Activated T-helper 17 cell treated with anti-CD3 and anti-CD28 coated beads, Interleukin-2, amount 50 U/mL, for 72 hours (primary cell): ENCODE data around the gene VWF. TPM values are rescaled to one million over a fixed set of nuclear protein-coding genes. Genes with fewer than 3 reads are reported as not detected.
"Not testable (repeated sequence)": the region's sequence is repeated elsewhere in the genome, so short reads cannot be mapped to it uniquely, and the experiment has no call there.

Experiments used
- ATAC-seq: fragments of 150-1000 bp; cut with Tn5 transposase; replicated peaks from 2 replicates; pipeline ENCODE4 v1.10.0; 2021; ENCODE audit warnings: mild to moderate bottlenecking, moderate library complexity
- H3K27ac Mint-ChIP-seq: one replicate; pipeline ENCODE4 v1.8.0; 2022; ENCODE audit warnings: mixed read lengths
- H3K27me3 Mint-ChIP-seq: one replicate; pipeline ENCODE4 v1.8.0; 2022; ENCODE audit warnings: mixed read lengths
- H3K36me3 Mint-ChIP-seq: one replicate; pipeline ENCODE4 v1.8.0; 2022; ENCODE audit warnings: low read depth, mild to moderate bottlenecking, mixed read lengths
- H3K4me1 Mint-ChIP-seq: one replicate; pipeline ENCODE4 v1.8.0; 2022; ENCODE audit warnings: mixed read lengths
- H3K4me3 Mint-ChIP-seq: one replicate; pipeline ENCODE4 v1.8.0; 2022; ENCODE audit warnings: mild to moderate bottlenecking, mixed read lengths
- H3K9me3 Mint-ChIP-seq: one replicate; pipeline ENCODE4 v1.8.0; 2022; ENCODE audit warnings: mixed read lengths
- total RNA-seq, 2 donors: library from RNA; stranded (reverse); gene quantifications; one replicate each; pipeline ENCODE4 v1.2.3, GENCODE V29; 2022

The VWF gene
- total RNA-seq, 2 donors from 2014 or later, result 0.04 to 0.08 TPM

DNA sequence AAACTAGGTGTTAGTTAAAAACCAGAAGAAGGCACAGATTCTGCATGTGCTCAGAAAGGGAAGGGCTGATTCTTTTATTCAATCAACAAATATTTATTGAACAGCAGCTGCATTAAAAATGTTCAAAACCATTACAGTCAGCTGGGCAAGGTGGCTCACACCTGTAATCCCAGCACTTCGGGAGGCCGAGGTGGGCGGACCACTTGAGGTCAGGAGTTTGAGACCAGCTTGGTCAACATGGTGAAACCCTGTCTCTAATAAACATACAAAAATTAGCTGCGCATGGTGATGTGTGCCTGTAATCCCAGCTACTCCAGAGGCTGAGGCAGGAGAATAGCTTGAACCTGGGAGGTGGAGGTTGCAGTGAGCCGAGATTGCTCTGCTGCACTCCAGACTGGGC, 22.4 kb downstream of the VWF start:
- H3K4me1 Mint-ChIP-seq, ATAC-seq, H3K27ac Mint-ChIP-seq, H3K36me3 Mint-ChIP-seq, H3K4me3 Mint-ChIP-seq, H3K9me3 Mint-ChIP-seq: not testable (repeated sequence)
- H3K27me3 Mint-ChIP-seq, result peaks cover 12% of the 10 kb centered on the region

DNA sequence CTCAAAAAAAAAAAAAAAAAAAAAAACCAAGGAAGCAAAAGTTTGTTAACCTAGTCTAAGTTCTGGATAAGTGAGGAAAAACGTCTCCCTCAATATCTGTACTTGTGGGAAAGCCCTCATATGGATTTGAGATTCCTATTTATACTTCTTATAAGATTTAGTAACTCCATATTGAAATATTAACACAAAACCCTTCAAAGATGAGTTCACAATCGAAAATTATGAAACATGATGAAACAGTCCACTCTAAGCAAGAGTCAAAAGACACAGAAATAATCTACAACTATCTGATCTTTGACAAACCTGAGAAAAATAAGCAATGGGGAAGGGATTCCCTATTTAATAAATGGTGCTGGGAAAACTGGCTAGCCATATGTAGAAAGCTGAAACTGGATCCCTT, 25.2 kb downstream of the VWF start:
- no peaks in the 10 kb centered on the region for H3K4me1 Mint-ChIP-seq
- no peak overlapping the region for H3K27ac Mint-ChIP-seq
- H3K36me3 Mint-ChIP-seq, result no peaks in the 10 kb centered on the region
- no peak for ATAC-seq
- peaks cover 27% of the 10 kb centered on the region for H3K27me3 Mint-ChIP-seq
- no peak overlapping the region for H3K4me3 Mint-ChIP-seq
- no peaks in the 10 kb centered on the region for H3K9me3 Mint-ChIP-seq

DNA sequence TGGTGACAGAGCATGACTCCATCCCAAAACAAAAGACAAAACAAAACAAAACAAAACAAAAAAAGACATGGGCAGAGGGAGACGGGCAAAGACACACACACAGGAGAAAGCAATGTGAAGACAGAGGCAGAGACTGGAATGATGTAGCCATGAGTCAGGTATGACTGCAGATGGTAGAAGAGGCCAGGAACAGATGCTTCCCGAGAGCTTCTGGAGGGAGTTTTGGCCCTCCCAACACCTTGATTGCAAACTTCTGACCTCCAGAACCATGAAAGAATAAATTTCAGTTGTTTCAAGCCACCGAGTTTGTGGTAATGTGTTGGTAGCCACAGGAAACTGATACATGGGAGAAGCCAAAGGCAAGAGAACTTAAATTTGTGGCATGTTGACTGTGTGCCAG, 27.1 kb downstream of the VWF start:
- no peaks in the 10 kb centered on the region for H3K4me1 Mint-ChIP-seq
- H3K4me3 Mint-ChIP-seq, result no peak overlapping the region
- H3K27ac Mint-ChIP-seq, result no peak overlapping the region
- no peak for ATAC-seq
- H3K9me3 Mint-ChIP-seq, result no peaks in the 10 kb centered on the region
- H3K36me3 Mint-ChIP-seq, result no peaks in the 10 kb centered on the region
- H3K27me3 Mint-ChIP-seq, result peaks cover 39% of the 10 kb centered on the region

GRCh38 chr12:6096527-6096926, 27.9 kb downstream of the VWF start:
- Mint-ChIP-seq H3K27me3 (peaks cover 41% of the 10 kb centered on the region), H3K4me3 (no peak overlapping the region), H3K27ac (no peak overlapping the region), H3K9me3 (no peaks in the 10 kb centered on the region), H3K4me1 (no peaks in the 10 kb centered on the region), H3K36me3 (no peaks in the 10 kb centered on the region)
- ATAC-seq, result no peak

GRCh38 chr12:6095269-6095668, 29.2 kb downstream of the VWF start:
- Mint-ChIP-seq H3K27ac (no peak overlapping the region), H3K4me1 (peaks cover 5% of the 10 kb centered on the region), H3K27me3 (peaks cover 42% of the 10 kb centered on the region), H3K4me3 (no peak overlapping the region), H3K9me3 (no peaks in the 10 kb centered on the region), H3K36me3 (no peaks in the 10 kb centered on the region)
- ATAC-seq, result no peak

DNA sequence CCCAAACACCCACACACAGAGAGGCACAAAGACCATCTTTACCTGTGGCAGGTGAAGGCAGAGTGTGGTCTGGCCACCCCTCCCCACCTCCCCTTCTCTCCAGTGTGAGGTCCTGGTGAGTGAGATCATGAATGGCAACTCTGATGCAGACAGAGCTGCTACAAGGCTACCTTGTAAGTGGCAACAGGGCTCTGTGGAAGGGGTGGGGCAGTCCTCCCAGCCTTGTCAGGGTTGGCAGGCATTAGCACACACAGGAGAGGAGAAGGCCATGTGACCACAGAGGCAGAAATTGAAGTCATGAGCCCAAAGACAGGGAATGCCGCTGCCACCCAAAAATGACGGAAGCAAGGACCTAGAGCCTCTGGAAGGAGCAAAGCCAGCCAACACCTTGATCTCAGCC, 30.7 kb downstream of the VWF start:
- Mint-ChIP-seq H3K27me3 (peaks cover 44% of the 10 kb centered on the region), H3K27ac (no peak overlapping the region), H3K4me3 (no peak overlapping the region), H3K36me3 (no peaks in the 10 kb centered on the region), H3K4me1 (peaks cover 5% of the 10 kb centered on the region), H3K9me3 (no peaks in the 10 kb centered on the region)
- ATAC-seq, result no peak

GRCh38 chr12:6092784-6093722, 31.4 kb downstream of the VWF start:
- Mint-ChIP-seq H3K36me3 (no peaks in the 10 kb centered on the region), H3K4me1 (peaks cover 5% of the 10 kb centered on the region), H3K9me3 (no peaks in the 10 kb centered on the region), H3K27me3 (peaks cover 40% of the 10 kb centered on the region), H3K27ac (no peak overlapping the region), H3K4me3 (no peak overlapping the region)
- ATAC-seq, result no peak

DNA sequence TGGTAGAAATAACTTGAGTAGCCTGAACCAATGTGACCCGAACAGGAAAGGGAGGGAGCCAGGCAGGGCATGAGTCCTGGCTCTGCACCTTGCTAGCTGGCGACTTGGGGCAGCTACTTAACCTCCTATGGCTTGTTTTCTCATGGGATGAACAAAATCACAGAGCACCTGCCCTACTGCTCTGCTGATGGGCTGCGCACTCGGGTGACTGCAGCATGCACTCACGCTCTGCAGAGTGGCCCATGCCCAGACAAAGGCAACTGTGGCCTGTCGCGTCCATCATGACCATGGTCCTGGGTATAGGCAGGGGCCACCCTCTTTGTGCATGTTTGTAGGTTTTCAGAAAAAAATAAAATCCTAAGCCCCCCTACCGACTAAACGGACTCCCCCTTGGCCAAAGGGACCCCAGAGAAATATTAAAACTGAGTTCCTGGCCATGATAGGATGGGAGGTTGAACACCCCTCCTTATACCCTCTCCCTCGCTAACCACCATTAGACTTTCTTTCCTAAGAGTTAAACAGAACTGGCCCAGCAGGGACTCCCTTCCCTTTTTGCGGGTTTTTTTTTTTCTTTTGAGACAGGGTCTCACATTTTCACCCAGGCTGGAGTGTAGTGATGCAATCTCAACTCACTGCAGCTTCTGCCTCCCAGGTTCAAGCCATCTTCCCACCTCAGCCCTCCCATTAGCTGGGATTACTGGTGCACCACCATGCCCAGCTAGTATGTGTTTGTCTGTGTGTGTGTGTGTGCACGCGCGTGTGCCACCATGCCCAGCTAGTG, 32.5 kb downstream of the VWF start:
- no peak for ATAC-seq
- H3K4me3 Mint-ChIP-seq, result no peak overlapping the region
- H3K27ac Mint-ChIP-seq, result no peak overlapping the region
- H3K27me3 Mint-ChIP-seq, result peaks cover 36% of the 10 kb centered on the region
- H3K4me1 Mint-ChIP-seq, result peaks cover 5% of the 10 kb centered on the region
- no peaks in the 10 kb centered on the region for H3K36me3 Mint-ChIP-seq
- no peaks in the 10 kb centered on the region for H3K9me3 Mint-ChIP-seq

DNA sequence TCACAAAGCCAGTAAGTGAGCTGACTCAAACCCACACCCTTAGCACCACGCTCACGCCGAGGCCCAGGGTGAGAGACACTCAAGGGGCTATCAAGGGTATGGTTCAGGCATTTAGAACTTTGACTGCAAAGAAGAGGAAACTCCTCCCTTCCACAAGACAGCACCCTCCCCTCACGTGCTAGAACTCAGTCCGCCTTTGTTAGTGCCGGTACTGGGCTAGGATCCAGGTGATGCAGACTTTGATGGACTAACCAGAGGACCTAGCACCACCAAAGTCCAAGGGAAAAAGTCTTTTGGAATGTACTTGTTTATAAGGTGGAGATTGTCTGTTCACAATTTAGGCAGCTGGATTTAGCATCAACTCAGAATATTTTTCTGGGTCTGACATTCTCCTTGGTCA, 33.7 kb downstream of the VWF start:
- ATAC-seq, result no peak
- peaks cover 36% of the 10 kb centered on the region for H3K27me3 Mint-ChIP-seq
- H3K27ac Mint-ChIP-seq, result no peak overlapping the region
- peaks cover 5% of the 10 kb centered on the region for H3K4me1 Mint-ChIP-seq
- no peaks in the 10 kb centered on the region for H3K9me3 Mint-ChIP-seq
- no peaks in the 10 kb centered on the region for H3K36me3 Mint-ChIP-seq
- H3K4me3 Mint-ChIP-seq, result no peak overlapping the region

- peak; percentile 65 for ATAC-seq
- no peak overlapping the region for H3K4me3 Mint-ChIP-seq
Observed at GRCh38 chr12:6088921-6089747, 35.3 kb downstream of the VWF start.

DNA sequence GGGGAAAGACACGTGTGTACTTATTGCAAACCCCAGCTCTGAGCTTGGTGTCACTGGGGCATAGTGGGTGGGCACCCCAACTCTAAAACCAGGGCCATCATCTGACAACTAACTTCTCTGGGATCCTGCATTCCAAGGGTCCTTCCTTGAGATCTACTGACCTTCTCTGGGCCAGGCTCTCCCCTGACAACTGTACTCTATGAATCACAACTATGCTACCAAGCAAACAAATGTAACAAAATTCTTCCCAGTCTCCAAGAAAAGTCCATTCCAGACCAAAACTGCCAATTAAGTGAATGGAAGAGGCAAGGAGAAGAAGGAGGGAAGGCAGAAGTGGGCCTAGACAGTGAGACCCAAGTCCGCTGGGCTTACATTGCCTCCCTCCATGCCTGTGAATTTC, 38.2 kb downstream of the VWF start:
- no peak for ATAC-seq
- Mint-ChIP-seq H3K27me3 (peaks cover 15% of the 10 kb centered on the region), H3K9me3 (no peaks in the 10 kb centered on the region), H3K27ac (no peak overlapping the region), H3K4me3 (no peak overlapping the region), H3K4me1 (peaks cover 5% of the 10 kb centered on the region), H3K36me3 (no peaks in the 10 kb centered on the region)

More at GRCh38 chr12:6088921-6089747, 35.3 kb downstream of the VWF start:
- H3K27me3 Mint-ChIP-seq, result peaks cover 27% of the 10 kb centered on the region
- H3K36me3 Mint-ChIP-seq, result no peaks in the 10 kb centered on the region
- no peak overlapping the region for H3K27ac Mint-ChIP-seq
- peaks cover 5% of the 10 kb centered on the region for H3K4me1 Mint-ChIP-seq
- no peaks in the 10 kb centered on the region for H3K9me3 Mint-ChIP-seq

- Mint-ChIP-seq H3K36me3 (no peaks in the 10 kb centered on the region), H3K9me3 (no peaks in the 10 kb centered on the region), H3K4me3 (no peak overlapping the region), H3K27me3 (peaks cover 15% of the 10 kb centered on the region), H3K4me1 (peaks cover 5% of the 10 kb centered on the region), H3K27ac (no peak overlapping the region)
- no peak for ATAC-seq
Observed at GRCh38 chr12:6085841-6086240, 38.6 kb downstream of the VWF start.

GRCh38 chr12:6084969-6085450, 39.5 kb downstream of the VWF start:
- H3K9me3 Mint-ChIP-seq, result no peaks in the 10 kb centered on the region
- no peak for ATAC-seq
- no peak overlapping the region for H3K27ac Mint-ChIP-seq
- no peaks in the 10 kb centered on the region for H3K4me1 Mint-ChIP-seq
- no peak overlapping the region for H3K4me3 Mint-ChIP-seq
- no peaks in the 10 kb centered on the region for H3K36me3 Mint-ChIP-seq
- H3K27me3 Mint-ChIP-seq, result peaks cover 12% of the 10 kb centered on the region

DNA sequence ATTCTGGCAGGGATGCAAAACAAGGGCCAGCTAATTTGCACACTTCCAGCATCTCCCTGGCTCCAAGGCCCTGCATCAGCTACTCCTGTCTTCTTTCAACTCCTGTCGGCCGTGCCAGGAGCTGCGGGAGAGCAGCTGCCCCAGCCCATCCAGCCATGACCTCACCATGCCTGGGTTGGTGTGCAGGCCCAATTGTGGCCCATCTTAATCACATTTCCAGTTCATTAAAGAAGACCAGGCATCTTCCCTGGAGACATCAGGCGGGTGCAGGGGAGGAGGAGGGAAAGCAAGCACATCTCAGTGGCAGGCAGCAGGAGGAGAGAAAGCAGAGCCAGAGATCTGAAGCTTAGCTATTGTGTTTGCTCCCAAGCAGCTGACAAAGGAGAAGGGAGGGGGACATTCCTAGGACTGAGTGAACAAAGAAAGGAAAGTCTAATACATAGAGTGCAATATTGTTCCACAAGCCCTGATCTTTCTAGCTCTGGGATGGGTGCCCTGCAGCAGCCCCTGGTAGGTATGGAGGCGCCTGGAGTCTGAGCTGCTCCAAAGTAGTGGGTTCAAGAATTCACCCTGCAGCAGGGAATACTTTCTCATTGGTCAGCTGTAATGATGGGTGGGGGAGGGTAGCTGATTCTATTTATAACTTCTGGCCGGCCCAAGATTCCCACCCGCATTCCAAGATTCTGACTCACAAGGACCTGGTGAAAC, 40.1 kb downstream of the VWF start:
- Mint-ChIP-seq H3K9me3 (no peaks in the 10 kb centered on the region), H3K36me3 (no peaks in the 10 kb centered on the region), H3K4me1 (no peaks in the 10 kb centered on the region), H3K4me3 (no peak overlapping the region), H3K27ac (no peak overlapping the region), H3K27me3 (peaks cover 14% of the 10 kb centered on the region)
- no peak for ATAC-seq
